Measurements from ENCODE around the gene HNF1A. TPM values are rescaled to one million over a fixed set of nuclear protein-coding genes. Genes with fewer than 3 reads are reported as not detected.

HNF1A gene
- total and polyA plus RNA-seq, 9 of the 15 experiments (the other 6 are each of a cell fraction or from before 2014, with no cell fraction given) = not detected

- TF ChIP-seq PKNOX1 (IDR thresholded peaks at IDR 0.05) = no peak
- no peak for TF ChIP-seq SMARCA4 (IDR thresholded peaks at IDR 0.05)
- no peak for TF ChIP-seq ZNF175 (CRISPR knock-in tag; IDR thresholded peaks at IDR 0.05; ENCODE audit: low read depth)
- no peak for TF ChIP-seq RUNX1 (IDR thresholded peaks at IDR 0.05; ENCODE audit: low read depth)
- peak; percentile 81 to 94 for TF ChIP-seq RAD21 (CRISPR knock-in tag; conservative IDR thresholded peaks at IDR 0.05 in 1 of 2, IDR thresholded peaks at IDR 0.05 in 1 of 2)
- no peak for TF ChIP-seq THRA (IDR thresholded peaks at IDR 0.05)
- no peak for TF ChIP-seq NFATC3 (IDR thresholded peaks at IDR 0.05)
- no peak for TF ChIP-seq SNRNP70 (optimal IDR thresholded peaks at IDR 0.05; ENCODE audit: low read depth, low read length)
- no peak for TF ChIP-seq CHD2 (IDR thresholded peaks at IDR 0.05; ENCODE audit: low read depth, low read length)
- TF ChIP-seq MAFF (IDR thresholded peaks at IDR 0.05; ENCODE audit: low read length) = no peak
- TF ChIP-seq CEBPG (CRISPR knock-in tag; IDR thresholded peaks at IDR 0.05) = no peak
- TF ChIP-seq CEBPG (tag; conservative IDR thresholded peaks at IDR 0.05 in 1 of 2, IDR thresholded peaks at IDR 0.05 in 1 of 2) = peak in 1 of 2 experiments; percentile 48; a peak in 1 of 4 replicates
- peak; percentile 20; the same call in 1 of the 2 replicates for TF ChIP-seq CBX1 (IDR thresholded peaks at IDR 0.05; ENCODE audit: low read depth)
- no peak for TF ChIP-seq HMG20B (CRISPR knock-in tag; IDR thresholded peaks at IDR 0.05)
- TF ChIP-seq SPI1 (IDR thresholded peaks at IDR 0.05; ENCODE audit: borderline replicate concordance, low read depth, low read length) = 0 out of 2 replicates have a peak, but pooled peaks have one; percentile 20
- no peak for TF ChIP-seq RBM15 (IDR thresholded peaks at IDR 0.05; ENCODE audit: insufficient read depth, low read length)
- no peak for TF ChIP-seq ZFPM2 (CRISPR knock-in tag; IDR thresholded peaks at IDR 0.05)
- TF ChIP-seq KLF1 (tag; IDR thresholded peaks at IDR 0.05) = no peak
- TF ChIP-seq ZNF133 (CRISPR knock-in tag; IDR thresholded peaks at IDR 0.05) = no peak
- no peak for TF ChIP-seq PHB2 (IDR thresholded peaks at IDR 0.05; ENCODE audit: low read depth)
- TF ChIP-seq ARHGAP35 (IDR thresholded peaks at IDR 0.05; ENCODE audit: partially characterized antibody) = no peak
- no peak for TF ChIP-seq NEUROD1 (IDR thresholded peaks at IDR 0.05; ENCODE audit: borderline replicate concordance, low read depth, low read length, partially characterized antibody)
Measured at GRCh38 chr12:120971299-120972180, 6.8 kb upstream of the HNF1A start (continued).

Measured in K562 (cell line).